GM21390 (cell line): ENCODE data around the gene KRT7.

Experiments
- ATAC-seq: cut with Tn5 transposase; IDR thresholded peaks from one replicate; pipeline ENCODE4 v1.9.1; 2021; ENCODE audit not compliant: unreplicated experiment

Gene KRT7

DNA sequence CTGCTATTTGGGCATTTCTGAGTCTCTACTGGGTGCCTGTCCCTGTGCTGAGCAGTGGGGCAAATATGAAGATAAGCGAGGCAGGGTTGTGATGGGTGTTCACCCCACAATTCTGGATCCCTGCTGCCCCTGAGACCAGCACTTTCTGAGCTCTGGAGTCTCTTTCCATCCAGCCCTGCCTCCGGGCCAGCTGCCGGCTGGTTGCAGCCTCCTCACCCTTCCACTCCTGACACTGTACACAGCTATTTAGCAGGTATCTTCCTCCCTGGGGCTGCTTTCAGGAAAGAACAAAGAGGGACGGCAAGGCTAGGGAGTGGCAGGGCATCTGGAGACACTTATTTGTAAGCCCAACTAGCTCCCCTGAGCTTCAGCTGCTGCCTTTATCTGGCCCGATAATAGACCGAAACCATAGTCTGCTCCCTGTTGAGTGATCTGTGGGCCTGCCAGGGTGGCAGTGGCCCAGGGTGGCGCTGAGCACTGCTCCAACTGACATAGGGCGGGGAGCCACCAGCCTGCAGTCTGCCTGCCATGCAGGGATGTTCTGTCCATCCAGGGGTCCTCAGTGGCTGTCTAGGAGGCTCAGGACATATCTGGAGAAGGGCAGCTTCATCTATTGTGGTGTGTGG lies 33.6 kb upstream of the KRT7 start:
- no peak for ATAC-seq

DNA sequence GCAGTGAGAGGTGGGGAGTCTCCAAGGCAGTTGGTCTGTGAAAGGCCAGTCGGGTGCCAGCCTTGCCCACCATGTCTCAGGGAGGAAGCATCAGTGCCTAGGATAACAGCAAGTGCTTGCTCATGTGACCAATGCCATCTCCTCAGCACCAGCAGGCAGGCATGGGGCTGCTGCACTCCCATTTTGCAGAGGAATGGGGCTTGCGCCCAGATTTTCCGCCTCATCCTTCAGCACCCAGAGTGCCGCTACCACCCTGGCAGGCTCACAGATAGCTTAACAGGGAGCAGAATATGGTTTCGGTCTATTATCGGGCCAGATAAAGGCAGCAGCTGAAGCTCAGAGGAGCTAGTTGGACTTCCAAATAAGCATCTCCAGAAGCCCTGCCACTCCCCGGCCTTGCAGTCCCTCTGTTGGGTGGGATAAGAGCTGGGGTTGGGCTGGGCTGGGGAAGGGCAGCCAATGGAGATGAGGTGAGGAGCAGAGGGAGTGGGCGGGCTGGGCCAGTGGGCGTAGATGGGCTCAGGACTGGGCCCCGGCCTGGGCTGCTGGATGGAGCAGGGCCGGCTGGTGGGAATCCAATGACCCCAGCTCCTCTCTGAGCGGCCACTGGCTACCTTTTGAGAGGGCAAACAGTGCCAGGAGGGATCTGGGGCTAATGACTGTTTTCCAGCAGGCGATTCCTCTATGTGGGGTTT lies 32.8 kb upstream of the KRT7 start:
- no peak for ATAC-seq

DNA sequence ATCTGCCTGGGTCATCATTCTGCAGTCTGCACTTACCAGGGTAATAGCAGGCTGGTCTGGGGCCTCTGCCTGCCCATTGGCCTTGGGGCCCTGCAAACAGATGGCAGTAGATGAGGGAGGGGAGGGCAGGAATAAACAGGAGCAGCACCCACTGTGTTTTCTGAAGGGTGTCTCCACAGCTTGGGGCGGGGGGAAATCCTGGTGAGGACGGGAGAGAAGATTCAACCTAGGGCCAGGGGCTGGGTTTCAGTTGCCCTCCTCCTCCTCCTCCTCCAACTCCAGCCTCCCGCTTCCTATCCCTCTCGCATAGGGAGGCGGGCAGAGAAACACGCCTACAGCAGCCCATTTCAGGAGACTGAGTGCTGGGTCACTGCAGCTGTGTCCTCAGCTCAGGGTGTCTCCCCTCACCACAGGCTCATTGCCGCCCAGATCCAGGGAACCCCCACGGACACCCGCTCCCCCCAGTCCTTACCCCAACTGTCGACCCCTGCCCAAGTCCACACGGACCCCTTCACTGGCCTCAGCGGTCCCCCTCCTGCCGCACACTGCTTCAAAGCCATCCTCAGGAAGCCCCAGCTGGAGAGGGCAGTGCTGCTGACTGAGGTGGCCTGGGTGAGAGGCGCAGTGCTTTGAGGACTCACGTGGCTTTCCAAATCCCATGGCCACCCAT lies 32.1 kb upstream of the KRT7 start:
- ATAC-seq: no peak

- ATAC-seq: no peak
Observed at GRCh38 chr12:52201451-52201839, 31.6 kb upstream of the KRT7 start.

- ATAC-seq: no peak
Observed at GRCh38 chr12:52202361-52203078, 30.5 kb upstream of the KRT7 start.

DNA sequence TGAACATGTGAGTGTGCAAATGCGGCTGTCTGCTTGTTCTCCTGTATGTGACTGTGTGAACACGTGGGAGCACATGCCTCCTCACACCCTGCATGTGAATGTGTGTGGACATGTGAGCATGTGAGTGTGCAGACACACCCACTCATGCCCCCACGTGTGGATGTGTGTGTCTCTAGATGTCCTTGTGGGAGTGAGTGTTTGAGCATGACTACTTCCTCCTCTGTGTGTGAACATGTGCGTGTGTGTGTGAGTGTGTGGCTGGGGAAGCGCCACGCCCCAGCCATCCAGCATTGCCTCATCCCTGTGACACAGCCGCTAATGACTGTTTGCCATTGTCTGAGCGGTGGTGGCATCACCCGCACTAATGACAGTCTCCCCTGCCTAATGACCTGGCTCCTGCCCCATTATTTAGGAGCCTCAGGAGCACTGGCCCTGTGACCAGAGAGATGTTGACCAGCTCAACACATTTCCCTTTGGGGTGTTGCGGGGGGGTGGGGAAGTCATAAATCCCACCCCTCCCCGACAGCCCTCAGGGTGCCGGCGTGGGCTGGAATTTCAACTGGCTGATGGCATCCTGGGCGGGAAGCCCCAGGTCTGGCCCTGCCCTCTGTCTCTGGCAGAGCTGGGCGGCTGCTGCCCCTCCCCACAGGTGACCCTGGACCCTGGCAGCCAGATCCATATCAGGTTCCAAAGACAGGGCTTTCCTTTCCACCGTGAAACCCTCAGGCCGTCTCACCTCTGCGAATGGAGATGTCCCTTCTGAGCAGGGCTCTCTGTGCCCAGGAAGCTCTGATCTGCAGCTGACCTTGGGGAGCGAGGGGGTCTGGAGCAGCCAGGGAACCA lies 29.7 kb upstream of the KRT7 start:
- no peak for ATAC-seq

DNA sequence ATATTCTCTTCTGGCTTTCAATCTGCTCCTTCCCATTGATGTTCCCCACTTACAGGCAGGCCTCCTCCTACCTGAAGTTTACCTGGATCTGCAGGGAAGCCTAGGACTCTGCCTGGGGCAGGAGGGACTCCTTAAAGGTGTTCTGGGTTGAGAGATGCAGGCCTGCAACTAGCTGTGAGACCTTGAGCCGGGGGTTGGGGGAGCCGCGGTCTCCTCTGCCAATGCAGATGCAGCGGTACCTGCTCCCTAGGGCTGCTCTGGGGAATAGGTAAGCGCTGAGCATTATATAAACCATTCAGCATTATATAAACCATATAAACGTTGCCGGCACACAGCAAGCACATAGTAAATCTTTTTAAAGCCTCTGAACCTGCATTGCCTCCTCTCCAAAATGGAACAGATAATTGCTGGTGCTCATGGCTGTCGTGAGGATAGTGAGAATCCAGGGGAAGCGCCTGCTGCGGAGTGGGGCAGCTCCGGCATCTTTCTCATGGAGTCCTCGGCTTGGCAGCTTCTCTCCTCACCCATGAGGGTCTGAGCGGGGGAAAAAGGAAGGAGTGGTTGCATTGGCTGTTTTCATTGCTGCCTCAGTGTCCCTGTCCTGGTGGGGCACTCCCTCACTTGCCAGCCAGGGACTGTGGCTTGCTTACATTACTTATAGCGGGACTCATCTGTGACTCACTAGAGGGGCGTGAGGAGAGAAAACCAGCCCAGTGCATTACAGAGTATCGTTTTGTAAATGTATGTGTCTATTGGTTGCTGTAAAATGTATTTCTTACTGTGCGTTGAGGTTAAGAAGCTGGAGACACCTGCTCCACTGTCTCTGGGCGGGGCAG lies 28.7 kb upstream of the KRT7 start:
- no peak for ATAC-seq

DNA sequence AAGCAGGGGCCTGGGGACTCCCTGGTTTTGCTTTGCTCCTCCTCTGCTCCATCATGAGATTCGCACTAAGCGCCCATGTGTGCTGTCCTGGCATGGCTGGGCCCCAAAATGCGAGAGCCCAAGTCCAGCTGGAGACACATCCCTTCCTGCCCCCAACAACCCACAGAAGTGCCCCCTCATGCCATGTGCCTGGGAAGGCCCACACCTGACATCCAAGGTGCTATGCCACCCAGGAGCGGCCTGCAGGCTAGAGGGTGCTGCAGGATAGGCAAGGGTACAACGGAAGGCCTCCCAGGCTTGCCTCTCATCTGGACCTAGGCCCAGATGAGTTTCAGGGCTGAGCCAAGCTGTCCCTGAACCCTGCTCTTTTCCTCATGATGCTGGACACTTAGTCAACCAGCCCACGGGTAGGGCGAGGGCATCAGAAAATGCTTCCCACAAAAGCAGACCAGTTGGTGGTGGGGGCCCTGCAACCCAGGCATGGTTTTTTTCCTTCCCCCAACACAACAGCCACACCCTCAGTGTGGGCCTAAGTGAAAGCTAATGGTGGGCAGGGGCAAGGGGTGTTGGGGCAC lies 28.0 kb upstream of the KRT7 start:
- no peak for ATAC-seq

GRCh38 chr12:52205612-52206303 lies 27.3 kb upstream of the KRT7 start:
- ATAC-seq: no peak

- ATAC-seq: no peak
Observed at GRCh38 chr12:52206304-52207040, 26.6 kb upstream of the KRT7 start.

- ATAC-seq: no peak
Observed at GRCh38 chr12:52207106-52207505, 25.9 kb upstream of the KRT7 start.

DNA sequence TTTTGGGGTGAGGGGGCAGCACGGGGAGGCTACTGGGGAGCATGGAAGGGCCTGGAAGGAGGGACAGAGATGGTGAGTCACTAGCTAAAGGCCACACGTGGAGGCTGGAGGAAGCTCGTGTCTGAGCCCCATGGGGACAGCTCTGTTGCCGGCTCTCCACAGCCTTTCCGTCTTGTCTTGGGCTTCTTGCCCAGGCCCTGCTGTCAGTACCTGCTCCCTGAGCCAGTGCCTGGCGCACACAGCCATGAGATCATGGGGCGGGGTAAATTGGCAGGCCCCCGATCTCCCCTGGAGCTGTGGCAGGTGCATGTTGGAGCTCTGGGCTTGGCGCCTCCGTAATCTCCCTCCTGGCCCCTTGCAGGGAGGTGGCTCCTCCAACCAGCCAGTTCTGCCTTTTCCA lies 25.1 kb upstream of the KRT7 start:
- ATAC-seq: no peak

DNA sequence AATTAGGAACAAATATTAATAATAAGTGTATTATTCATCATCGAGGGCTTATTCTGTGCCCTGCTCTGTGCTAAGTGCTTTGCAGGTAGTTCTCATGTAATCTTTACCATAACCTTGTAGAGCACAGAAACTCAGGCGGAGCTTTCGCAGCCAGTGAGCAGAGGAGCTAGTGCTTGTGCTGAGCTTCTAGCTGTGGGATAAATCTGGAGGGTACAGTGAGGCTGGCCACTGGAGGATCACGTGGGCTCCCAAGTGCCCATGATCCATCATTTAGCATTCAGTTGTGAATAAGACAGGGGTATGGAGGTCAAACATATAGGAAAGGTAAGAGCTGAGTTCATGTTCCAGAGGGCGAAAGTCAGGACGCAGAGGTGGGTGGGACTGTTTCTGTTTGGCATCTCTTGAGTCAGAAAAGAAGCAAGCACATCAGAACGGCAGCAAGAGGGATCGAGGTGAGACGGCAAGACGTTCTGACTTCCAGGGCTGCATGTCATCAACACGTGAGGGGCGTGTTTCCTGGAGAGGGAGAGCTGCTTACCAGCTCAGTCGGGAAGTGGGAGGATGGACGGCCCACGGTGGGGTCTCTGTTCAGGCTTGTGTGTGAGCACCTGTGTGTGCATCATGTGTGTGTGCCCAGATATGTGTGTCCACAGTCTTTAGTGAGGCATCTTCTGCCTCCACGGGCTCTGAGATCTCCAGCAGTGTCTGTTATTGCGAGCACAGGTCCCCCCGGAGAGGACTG lies 24.4 kb upstream of the KRT7 start:
- no peak for ATAC-seq

- no peak for ATAC-seq
Observed at GRCh38 chr12:52209321-52209720, 23.7 kb upstream of the KRT7 start.

DNA sequence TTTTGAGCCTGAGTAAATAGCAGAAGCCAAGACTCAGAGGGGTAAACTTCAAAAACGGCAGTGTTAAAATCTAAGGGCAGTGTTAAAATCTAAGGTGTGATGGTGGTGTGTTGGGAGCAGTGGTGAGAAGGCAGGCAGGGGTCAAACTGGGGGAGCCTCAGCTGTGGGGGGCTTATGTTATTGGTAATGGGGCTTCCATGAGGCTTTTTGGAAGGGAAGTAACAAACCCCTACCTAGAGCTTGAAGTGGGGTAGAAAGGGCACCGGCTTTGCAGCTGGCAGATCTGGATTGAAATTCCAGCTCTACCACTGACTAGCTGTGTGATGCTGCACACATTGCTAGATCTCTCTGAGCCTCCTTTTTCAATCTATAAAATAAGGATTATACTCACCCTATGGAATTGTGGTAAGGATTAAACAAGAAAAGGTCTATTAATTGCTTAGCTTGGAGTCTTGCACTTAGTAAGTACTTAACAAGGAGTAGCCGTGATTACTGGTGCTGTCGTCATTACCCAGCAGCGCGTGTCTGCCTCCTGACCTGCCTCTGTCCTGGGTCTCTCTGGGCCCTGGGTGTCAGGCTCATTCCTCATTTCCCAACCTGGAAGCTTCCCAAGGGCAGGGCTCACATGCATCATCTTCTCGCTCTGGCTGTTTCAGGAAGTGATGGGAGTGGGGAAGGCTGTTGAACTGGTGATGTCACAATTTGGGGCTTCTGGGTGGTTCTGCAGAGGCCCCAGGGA lies 22.7 kb upstream of the KRT7 start:
- ATAC-seq: no peak

GRCh38 chr12:52210925-52211650 lies 22.0 kb upstream of the KRT7 start:
- no peak for ATAC-seq
